GM21526 (cell line): ENCODE data around the gene SLC44A2.
A peak's percentile ranks its signal among the peaks of the same experiment; 100 is the strongest.
"Not testable (repeated sequence)": the region's sequence is repeated elsewhere in the genome, so short reads cannot be mapped to it uniquely, and the experiment has no call there.

Source experiments
- ATAC-seq: cut with Tn5 transposase; IDR thresholded peaks from one replicate; pipeline ENCODE4 v1.9.1; 2021; ENCODE audit warnings: moderate library complexity; ENCODE audit not compliant: unreplicated experiment, low FRiP score

The SLC44A2 gene

GRCh38 chr19:10646456-10647159 is 21.3 kb downstream of the SLC44A2 start:
- no peak for ATAC-seq

GRCh38 chr19:10648360-10648759 is 23.0 kb downstream of the SLC44A2 start:
- ATAC-seq = no peak

GRCh38 chr19:10651851-10652250 is 26.5 kb downstream of the SLC44A2 start:
- no peak for ATAC-seq

GRCh38 chr19:10653482-10653731 is 28.1 kb downstream of the SLC44A2 start:
- no peak for ATAC-seq

- ATAC-seq = peak; percentile 70
These were observed 28.6 kb downstream of the SLC44A2 start, which contains the start of gene ILF3 for GRCh38 chr19:10653732-10654609. Gene ILF3, plus strand, starts transcription at chr19:10654346. Its CDS starts 16,260 bp downstream, at chr19:10670606.

- no peak for ATAC-seq
These were observed 29.5 kb downstream of the SLC44A2 start for GRCh38 chr19:10654610-10655456.

GRCh38 chr19:10655457-10656312 is 30.3 kb downstream of the SLC44A2 start:
- no peak for ATAC-seq

GRCh38 chr19:10660346-10660745 is 35.0 kb downstream of the SLC44A2 start:
- no peak for ATAC-seq

- no peak for ATAC-seq
These were observed 36.6 kb downstream of the SLC44A2 start for GRCh38 chr19:10661946-10662345.

- ATAC-seq = no peak
These were observed 37.3 kb downstream of the SLC44A2 start for GRCh38 chr19:10662384-10663251.

- not testable (repeated sequence) for ATAC-seq
These were observed 37.9 kb downstream of the SLC44A2 start for GRCh38 chr19:10663252-10663563.

GRCh38 chr19:10667867-10668266 is 42.5 kb downstream of the SLC44A2 start:
- ATAC-seq = no peak

- ATAC-seq = no peak
These were observed 43.9 kb downstream of the SLC44A2 start for GRCh38 chr19:10669246-10669645.

- no peak for ATAC-seq
These were observed 44.8 kb downstream of the SLC44A2 start for GRCh38 chr19:10670182-10670581.

GRCh38 chr19:10670876-10671804 is 45.8 kb downstream of the SLC44A2 start:
- ATAC-seq = no peak

GRCh38 chr19:10671922-10672321 is 46.6 kb downstream of the SLC44A2 start:
- not testable (repeated sequence) for ATAC-seq

GRCh38 chr19:10675214-10675613 is 49.9 kb downstream of the SLC44A2 start:
- ATAC-seq = not testable (repeated sequence)

GRCh38 chr19:10677751-10678150 is 52.4 kb downstream of the SLC44A2 start:
- ATAC-seq = no peak
